Brain pericyte (primary cell): Measurements from ENCODE around the gene LEMD2.

Source experiments
- DNase-seq: peaks from one replicate; pipeline ENCODE4 v3.0.0-alpha.2; 2012; ENCODE audit warnings: low read depth, low spot score

LEMD2 gene

DNA sequence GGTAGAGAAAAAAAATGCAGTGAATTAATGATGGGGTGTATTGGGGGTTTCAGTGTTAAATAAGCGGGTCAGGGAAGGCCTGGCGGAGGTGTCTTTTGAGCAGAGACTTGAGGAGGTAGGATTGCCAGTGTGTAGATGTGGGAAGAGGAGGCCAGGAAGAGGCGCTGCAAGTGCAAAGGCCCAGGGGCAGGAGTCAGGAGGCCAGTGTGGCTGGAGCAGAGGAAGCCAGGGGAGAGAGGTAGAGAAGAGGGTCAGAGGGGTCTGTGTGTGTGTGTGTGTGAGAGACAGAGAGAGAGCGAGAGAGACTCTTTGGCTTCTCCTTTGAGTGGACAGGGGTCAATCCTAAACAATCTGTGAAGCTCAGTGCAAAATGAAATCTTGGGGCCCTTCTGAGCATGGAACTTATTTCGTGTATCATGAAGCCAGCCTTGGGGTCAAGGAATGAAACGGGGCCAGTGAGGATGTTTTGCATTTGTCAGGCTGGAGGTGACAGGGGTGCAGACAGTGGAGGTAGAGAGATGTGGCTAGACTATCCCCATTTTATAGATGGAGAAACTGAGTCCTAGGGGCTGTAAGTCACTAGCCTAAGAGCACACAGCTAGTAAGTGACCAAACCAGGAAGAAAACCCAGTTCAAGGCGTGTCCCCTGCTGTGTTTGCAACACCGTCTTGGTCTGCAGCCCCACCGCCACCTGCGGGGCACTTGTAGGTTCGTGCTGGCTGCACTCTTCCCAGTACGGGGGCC is 32.5 kb downstream of the LEMD2 start:
- DNase-seq: no peak

DNA sequence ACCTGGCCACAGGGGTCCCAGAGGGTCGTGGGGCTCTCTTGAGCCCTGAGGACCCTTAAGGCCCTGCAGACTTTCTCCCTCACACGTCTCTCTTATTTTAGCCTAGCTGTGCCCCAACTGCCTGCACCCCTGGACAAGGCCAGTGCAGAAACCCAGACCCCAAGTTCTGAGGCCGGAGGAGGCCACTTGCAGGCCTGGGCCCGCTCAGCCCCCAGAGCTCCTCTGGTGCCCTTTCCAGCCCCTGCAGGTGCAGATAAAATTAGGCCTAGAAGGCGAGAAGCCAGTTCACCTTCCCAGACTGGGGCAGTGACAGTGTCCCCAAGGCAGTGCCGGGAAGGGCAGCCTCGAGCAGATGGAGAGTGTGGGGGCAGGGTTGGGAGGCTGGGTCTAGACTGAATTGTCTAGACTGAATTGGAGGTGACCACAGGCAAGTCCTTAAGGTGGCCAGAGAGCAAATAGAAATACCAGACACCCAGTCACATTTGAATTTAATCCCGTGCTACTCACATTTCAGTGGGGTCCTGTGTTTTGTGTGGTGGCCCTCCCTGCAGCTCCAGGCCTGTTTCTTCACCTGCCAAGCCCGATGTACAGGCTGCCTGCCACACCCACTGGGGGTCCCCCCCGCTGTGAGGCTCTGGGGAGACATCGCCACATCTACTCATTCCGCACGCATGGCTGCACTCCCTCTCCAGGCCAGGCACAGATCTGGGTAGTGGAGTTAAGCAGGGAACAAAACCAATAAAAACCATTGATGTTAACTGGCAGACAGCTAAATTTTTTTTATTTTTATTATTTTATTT is 33.7 kb downstream of the LEMD2 start:
- DNase-seq: no peak

DNA sequence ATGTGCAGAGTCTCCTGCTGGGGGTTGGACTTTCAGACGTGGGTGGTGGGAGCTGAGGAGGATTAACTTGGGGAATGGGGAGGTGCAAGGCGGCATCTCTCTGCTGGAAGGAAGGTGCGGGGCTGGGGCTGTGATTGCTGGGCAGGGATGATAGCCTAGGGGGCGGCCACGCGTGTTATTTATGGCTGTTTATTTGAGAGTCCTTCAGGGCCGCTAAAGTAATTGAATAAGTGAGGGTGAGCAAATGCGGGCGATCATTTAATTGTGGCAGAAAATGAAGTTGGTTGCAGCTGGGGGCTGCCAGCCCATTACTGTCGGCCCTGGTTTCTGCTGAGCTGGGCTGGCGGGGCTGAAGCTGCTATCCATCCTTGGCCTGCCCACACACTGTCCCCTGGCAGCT is 34.7 kb downstream of the LEMD2 start:
- no peak for DNase-seq

DNA sequence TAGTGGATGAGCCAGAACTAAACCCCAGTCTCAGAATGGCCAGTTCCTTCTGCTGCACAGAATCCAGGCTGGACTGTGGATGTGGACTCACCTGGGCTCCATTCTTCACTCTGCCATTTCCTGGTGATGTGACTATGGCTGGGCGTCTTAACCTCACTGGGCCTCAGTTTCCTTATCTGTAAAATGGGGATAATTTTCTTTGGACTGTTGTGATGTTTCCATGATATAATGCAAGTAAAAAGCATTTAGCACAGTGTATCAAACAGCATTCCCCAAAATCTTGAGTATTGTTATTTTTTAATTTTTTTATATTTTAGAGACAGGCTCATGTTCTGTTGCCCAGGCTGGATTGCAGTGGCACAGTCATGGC is 36.3 kb downstream of the LEMD2 start:
- no peak for DNase-seq

DNA sequence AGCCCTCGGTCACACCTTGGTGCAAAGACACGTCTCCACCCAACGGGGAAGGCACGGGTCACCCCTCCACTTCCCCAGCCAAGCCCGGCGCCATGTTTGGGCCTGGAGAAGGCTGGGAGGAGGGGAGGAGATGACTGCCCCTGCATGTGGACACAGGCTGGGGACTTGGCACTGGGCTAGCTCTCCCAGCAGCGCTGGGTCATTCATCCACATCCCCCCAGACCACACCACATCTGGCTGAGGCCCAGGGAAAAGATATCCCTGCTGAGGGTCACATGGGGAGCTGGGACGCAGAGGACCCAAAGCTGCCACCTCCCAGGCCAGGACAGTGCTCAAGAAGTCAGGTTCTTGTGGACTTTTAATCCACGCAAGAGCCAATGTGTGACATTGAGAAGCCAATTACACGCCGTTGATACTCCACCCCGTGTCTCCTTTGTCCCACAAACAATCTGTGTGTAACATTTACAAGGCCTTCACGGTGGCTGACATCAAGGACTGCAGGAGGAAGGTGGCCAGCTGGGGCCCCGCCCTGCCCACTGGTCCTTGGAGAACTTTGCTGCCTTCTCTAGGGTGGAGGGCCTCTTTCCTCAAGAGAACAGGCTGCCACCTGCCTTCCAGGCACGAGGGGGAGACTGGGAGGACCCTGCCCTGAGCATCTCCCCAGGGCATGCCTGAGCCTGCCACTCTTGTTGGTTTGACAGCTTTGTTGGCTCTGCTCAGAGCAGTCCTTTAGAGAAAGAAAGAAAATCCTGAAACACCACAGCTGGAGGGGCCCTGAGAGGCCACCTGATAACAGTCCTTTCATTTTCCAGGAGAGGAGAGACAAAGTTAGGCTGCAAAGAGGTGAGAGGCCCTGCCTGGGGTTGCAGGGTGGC is 36.9 kb downstream of the LEMD2 start:
- no peak for DNase-seq

DNA sequence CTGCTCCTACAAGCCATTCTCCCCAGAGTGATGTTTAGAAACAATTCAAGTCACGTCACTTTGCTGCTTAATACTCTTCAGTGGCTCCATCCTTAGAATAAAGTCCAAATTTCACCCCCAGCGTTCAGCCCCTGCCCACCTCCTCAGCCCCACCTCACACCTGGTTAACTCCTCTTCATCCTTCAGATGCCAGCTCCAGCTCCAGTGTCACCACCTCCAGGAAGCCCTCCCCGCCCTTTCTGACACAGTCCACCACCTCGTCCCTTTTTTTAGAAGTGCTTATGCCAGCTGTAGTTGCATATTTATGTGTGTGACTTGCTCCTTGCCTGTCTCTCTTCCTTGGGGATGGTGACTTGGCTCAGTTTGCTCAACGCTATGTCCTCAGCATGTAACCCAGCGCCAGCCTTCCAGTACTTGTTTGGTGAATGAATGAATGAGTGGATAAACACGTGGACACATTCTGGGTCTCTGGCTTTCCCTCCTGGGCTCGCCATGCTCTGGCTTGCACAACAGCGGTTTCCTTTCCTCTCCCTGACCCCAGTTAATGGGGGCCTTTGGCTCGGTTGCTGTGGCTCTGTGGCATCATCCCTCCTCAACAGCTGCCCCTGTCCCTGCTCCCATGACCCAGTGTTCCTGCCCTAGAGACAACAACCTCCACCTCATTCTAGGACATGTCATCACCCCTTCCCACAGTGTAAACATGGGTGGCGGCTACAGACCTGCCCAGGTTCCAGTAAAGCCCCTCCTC is 38.5 kb downstream of the LEMD2 start:
- DNase-seq: no peak

DNA sequence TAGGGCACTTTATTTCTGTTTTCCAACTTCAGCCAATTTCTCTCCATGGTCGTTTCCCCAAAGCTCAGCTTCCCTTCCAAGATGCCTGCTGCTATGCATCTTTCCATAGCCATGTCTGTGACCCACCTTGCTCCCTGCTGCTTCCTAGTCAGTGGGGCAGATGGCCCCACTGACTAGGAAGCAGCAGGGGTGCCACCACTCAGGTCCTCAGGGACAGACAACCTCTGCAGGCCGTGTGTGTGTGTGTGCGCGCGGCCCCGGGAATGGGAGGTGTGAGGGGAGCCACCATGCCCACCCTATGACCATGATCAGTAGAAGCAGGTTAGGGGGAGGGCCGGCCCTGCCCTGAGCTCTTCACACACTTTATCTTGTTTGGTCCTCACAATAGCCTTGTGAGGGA is 39.5 kb downstream of the LEMD2 start:
- no peak for DNase-seq

DNA sequence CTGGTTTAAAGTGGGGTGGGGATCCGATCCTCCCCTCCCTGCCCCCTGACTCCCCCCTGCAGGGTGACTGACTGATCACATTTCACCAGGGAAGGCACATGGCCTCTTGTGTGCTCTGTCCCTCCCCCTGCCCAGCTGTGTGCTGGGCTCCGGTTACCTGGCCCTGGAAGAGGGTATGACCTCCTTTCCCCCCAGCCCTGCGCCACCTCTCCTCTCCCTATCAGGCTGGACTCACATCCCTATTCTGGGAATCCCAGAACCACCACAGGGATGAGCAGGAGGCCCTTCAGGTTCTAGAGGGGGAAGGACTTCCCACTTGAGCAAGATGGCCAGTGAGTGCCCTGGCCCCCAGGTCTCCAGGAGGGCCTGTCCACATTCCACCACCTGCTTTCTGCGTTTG is 40.1 kb downstream of the LEMD2 start:
- DNase-seq: no peak

DNA sequence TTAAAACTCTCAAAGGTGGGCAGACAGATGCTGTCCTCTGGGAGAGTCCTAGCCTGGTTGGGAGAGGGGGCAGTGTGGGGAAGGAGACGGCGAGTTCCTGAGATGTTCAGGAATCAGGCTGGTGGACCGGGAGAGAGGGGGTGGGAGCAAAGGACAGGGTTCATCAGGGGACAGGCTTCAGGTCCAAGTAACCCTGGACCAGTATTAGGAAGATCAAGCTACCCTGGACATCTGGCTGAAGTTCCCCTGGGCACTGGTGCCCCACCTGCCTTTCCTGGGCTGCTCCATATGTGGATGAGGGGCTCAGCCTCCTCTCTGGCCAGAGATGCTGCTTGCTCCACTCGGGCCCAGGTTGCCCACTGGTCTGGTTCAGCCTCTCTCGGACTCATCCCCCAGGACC is 41.1 kb downstream of the LEMD2 start:
- DNase-seq: no peak

DNA sequence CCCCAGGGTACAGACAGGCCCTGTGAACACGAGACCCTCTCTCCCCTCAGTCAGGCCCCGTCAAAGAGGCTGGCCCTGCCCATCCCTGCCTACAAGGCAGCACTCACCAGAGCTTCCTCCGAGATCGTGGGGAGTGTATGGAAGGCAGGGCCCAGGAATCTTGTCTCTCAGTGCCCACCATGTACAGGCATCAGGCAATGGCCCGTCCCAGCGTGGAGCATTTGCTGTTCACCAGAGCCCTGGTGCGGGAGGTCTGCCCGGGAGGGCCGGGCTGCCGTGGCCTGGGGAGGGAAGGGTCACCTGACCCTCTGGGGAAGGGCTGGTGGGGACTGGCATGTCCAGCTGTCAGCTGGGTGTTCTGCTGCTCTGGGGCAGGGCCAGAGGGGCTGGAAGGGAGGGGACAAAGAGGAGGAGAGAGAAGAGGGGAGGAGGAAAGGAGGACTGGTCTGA is 42.3 kb downstream of the LEMD2 start, which contains the start of gene IP6K3:
IP6K3 (minus strand) TSS at position 255 of the 450 bp plus-strand sequence. CDS start 11,429 bp downstream, outside the sequence.
- DNase-seq: no peak

DNA sequence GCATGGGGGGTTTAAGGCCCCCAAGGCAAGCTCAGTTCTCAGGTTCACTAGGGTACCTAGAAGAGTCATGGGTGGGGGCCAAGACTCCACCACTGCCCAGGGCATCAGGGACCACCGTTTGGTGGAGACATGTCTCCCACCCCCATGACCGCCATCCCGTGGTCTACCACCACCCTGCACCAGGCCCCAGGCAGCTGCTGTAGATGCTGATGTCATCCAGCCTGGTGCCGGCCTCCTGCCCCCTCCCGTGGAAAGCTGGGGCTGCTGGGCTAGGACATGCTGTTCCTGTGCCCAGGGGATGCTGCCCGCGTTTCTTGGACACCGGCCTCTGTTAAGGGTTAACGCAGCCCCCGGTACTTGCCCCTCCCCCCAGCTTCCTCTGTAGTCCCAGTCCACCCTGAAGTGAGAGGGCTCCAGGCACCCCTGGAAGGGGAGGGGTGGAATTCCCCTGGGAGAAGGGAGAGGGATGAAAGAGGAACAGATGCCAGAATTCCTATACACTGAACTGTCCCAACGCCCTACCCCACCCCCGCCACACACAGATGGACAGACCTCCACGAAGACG is 42.8 kb downstream of the LEMD2 start:
- peak; percentile 53 for DNase-seq

DNA sequence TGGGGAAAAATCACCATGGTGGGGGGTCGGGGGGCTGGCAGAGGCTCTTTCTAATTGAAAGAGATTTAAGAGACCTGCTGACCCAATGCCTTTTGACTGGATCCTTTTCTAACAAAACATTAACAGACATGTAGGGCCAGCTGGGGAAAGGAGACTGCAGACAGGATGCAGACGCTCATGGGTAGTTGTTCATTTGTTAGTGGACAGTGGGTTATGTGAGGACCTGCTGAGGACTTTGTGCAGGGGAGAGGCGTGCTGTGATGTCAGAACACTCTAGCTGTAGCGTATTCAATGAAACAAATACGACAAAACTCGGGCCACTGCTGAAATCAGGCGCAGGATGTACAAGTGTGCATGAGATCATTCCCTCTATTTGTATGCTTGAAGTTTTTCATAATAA is 43.4 kb downstream of the LEMD2 start:
- DNase-seq: no peak

DNA sequence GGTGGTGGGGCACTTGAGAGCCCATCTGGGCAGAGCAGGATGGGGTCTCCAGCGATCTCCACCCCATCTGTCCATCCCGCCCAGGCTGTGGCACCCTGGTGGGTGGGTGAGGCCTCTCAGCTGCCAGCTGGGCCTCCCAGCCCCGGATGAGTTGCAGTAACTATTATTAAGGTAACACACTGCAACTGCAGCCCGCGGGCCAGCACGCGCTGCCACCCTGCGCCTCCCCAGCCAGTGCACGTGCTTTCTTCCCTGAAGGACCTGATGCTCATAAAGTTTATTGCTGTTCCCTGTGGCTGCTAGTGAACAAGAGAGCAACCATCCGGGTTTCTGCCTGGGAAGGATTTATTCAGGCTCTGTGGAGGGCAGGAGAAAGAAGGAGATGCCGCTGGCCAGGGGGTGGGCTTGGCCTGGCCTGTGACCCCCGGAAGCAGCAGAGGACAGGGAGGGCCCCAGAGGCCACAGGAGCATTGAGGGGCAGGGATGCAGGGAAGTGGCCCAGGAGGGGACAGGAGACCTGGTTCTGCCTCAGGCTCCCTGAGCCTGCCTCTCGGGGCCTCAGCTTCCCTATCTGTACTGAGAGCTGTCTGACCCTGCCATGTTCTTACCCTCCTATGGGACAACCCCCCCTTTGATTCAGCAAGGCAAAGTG is 43.9 kb downstream of the LEMD2 start:
- no peak for DNase-seq

DNA sequence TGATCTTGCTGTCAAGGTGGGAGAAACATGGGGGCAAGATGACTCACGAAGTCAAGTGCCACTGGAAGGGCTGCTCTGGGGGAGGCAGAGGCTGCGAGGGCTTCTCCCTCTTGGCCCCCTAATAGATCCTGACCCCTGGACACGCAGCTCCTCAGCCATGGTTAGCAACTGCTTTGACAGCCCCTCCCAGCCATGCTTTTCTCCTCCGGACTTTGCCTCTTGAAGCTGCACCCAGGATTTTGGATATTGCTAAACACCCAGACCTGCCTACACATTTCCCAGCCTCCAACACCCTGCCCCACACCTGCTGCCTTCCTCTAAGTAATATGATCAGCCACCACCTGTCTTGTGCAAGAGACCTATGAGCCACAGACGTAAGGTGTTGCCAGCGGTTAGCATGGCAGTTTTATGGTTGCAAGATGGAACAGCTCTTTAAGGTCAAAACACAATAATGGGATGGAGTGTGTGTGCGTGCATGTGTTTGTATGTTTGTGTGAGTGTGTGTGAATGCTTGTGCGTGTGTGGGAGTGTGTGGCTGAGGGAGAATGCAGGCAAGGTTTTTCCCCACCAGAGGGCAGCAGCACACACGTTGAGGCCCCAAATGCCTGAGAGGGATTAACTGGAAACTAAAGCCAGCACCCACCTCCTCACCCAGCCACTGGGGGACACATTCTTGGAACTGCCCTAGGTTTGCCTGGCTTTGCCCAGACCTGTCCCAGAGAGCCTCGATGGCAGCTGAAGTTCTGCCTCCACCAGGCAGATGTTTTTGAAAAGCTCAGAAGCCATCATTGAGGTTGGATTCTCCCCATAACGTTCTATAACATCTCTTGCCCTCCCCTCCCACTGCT is 44.7 kb downstream of the LEMD2 start:
- DNase-seq: no peak

DNA sequence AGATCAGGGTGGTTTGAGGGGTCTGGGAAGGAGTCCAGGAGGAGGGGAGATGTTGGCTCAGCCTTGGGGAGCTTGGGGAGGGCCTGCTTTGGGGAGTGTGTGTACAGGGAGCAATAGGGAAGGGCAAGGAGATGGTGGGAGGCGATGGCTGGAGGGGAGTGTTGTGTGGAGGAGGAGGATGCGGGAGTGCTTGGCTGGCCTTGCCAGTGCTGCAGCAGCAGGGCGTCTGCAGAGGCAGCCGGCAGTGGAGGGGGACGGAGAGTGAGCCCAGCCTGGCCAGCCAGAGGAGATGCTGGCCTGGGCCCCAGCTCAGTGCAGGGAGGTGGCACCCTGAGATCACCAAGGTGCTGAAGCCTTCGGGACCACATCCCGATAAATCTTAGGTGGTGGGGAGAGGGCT is 46.1 kb downstream of the LEMD2 start:
- no peak for DNase-seq

DNA sequence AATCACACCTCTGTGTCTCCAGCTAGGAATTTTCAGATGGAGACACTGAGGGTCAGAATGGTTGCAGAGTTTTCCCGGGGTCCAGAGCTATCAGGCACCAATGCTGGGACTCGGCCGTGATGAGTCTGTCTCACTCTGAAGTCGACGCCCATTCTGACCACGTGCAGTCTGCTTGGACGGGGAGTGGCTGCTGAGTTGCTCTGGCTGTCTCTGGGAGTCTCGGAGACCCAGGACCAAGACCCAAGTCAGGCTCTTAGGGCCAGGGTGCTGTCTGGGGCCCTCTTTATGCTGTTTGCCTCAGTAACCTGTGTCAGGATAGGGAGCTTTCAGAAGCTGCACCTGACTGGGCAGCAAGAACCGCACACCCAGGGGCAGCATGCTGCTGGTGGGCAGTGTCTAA is 46.8 kb downstream of the LEMD2 start:
- DNase-seq: no peak

DNA sequence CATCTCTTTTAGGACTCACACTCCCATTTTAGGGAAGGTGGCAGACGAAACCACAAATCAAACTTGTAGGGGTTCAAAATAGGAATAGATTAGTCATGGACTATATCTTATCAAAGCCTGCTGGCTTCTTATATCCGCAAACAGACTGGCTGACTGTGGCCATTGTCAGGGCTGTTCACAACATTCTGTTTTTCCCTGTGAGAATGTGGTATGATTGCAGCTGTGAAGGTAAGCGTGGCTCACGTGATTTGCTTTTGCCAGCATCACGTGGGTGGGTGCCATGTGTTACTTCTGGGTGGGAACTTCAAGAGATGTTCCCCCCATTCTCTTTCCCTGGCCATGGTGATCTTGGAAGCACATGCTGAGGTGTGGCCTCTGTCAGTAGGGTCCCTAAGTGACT is 48.1 kb downstream of the LEMD2 start:
- no peak for DNase-seq

DNA sequence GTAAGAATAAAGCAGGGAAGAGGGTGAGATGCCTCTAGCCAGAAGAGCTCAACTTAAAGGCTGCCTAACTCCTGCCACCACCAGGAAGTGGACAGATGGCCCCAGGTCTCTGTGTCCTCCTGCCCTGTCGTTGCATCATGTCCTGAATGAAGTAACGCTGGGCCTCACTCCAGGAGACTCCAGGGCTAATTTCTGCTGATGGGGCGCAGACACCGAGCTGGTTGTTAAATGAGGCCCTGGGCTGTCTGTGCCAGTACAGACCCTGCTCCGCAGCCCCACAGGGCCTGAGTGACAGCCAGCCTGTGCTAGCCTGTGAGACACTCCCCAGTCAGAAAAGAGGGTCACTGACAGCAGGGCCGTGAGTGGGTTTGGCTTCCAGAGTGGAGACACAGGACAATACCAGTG is 48.7 kb downstream of the LEMD2 start:
- no peak for DNase-seq

DNA sequence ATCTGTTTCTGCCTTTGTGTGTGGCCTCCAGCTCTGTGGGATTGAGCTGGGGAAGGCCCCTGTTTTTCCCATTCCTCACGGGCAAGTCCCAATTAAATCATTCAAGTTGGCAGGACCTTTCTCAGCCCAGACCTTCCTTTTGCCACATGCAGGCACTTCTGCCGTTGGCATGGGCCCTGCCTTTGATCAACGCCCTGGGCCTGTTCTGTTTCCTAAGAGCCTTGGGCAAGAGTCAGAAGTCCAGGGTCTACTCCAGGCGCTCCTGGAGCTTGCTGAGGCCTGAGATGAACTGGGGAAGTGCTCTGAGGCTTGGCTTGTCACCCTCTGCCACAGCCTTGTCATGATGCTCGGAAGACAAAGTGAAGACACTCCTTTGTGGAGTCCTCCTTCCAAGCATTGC is 49.4 kb downstream of the LEMD2 start:
- no peak for DNase-seq

DNA sequence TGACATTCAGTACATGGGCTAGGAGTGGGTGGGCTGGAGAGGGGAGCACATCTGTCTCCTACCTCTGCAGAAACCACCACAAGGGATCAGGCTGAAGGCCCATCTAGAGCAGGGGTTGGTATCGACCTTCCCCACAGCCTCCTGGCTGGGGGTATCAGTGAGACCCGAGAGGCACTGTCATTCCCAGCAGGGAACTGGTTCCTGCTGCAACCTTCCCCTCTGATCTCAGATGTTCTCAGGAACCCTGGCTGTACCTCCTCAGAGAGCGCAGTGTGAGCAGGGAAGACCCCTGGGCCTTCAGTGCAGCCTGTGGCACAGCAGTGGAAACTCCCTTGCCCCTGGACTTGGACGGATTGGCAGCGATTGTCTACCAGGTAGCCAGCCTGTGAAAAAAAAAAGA is 50.1 kb downstream of the LEMD2 start:
- DNase-seq: no peak
